NCI-H460 (cell line): Measurements from ENCODE around the gene RAB9A. TPM values are rescaled to one million over a fixed set of nuclear protein-coding genes. Genes with fewer than 3 reads are reported as not detected.
"Not testable (repeated sequence)": the region's sequence is repeated elsewhere in the genome, so short reads cannot be mapped to it uniquely, and the experiment has no call there.

Source experiments
- DNase-seq: peaks from one replicate; pipeline ENCODE4 v3.0.0-alpha.2; 2016; ENCODE audit warnings: low read depth; ENCODE audit errors: extremely low read depth
- total RNA-seq: library from RNA; depleted of rRNA; stranded (reverse); fragments of >200 nt; shearing (Covaris generic); gene quantifications from 2 replicates; pipeline ENCODE4 v1.2.3, GENCODE V29; 2014

Gene RAB9A
- total RNA-seq, 1 experiment from 2014 or later = 35.9 TPM

DNA sequence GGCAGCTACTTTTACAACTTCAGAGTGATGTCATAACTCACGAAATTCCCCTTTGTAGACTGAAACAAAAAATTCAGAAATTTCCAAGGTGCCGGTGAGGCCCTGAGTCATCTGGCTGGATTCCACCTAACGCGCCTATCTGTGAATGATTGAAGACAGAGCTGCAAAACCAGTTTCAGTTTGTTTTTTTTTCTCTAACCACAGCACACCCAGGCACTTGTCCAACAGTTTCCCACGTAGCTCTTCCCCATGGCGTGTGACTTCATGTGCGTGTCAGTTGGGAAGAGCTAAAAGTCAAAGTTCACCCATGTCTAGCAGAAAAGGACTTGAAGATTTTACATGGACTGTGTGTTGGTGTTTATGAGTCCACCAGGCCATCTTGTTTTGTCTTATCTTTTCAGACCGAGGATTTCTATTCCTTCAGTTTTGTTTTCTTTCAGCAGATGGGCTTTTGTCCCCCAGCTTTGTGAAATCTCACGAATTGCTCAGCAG, 19.6 kb upstream of the RAB9A start:
- DNase-seq = peak; percentile 52

DNA sequence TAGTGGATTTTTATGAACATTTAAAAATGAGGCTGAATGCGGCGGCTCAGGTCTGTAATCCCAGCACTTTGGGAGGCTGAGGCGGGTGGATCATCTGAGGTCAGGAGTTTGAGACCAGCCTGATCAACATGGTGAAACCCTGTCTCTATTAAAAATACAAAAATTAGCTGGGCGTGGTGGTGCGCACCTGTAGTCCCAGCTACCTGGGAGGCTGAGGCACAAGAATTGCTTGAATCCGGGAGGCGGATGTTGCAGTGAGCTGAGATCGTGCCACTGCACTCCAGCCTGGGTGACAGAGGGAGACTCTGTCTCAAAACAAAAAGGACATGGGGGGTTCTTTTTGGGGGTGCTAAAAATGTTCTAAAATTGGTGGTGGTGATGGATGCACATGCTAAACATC, 19.2 kb upstream of the RAB9A start:
- DNase-seq = not testable (repeated sequence)

DNA sequence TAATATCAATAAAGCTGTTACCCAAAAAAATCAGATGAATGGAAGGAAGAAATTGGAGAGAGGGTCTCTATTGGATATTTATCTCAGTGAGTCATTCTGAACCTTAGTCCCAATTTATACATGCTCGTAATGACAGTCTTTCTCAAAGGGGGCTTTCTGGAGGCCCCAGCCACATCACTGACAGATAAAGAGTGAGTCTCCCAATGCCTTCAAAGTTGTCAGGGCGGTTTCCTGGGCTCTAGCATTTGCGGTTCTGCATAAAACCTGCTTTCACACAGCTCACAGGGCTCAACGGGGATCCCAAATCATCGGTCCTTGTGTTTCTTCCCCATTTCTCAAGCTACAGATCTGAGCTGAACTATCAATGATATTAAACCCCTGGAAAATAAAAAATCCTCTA, 18.7 kb upstream of the RAB9A start:
- DNase-seq = no peak

DNA sequence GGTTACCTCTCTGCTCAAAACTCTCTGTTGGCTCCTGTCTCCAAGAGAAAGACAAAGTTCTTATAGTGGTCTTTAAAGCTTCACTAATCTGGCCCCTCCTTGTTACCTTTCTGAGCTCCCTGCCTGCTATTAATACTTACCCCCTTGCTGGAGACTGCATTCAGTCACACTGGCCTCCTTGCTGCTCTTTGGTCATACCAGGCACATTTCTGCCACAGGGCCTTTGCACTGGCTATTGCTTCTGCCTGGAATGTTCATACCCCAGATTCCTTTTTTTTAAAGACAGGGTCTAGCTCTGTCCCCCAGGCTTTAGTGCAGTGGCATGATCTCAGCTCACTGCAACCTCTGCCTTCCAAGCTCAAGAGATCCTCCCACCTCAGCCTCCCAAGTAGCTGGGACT, 15.9 kb upstream of the RAB9A start:
- DNase-seq = no peak

GRCh38 chrX:13676885-13677284, 12.0 kb upstream of the RAB9A start:
- no peak for DNase-seq

- DNase-seq = not testable (repeated sequence)
These were observed 9.2 kb upstream of the RAB9A start for GRCh38 chrX:13679700-13680099.

GRCh38 chrX:13681595-13681994, 7.3 kb upstream of the RAB9A start:
- no peak for DNase-seq

DNA sequence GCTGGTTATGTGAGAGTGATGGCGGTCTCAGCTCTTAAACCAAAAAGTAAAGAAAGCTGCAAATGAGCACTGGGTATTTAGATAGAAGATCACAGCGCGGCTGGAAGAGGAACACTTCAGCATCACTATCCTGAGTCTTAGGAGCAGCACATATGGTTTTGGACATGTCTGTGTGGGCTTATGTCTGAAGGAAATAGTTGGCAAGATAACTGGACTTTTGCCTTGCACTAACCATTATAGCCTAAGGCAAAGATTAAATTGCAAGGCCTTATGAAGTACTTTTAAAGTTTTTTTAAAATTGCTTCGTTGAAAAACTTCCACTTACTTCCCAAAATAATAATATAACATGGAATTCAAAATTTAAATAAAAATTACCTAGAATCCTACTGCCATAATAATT, 4.6 kb upstream of the RAB9A start:
- DNase-seq = no peak

GRCh38 chrX:13685126-13685763, 3.7 kb upstream of the RAB9A start:
- DNase-seq = no peak

- no peak for DNase-seq
These were observed 1.7 kb upstream of the RAB9A start for GRCh38 chrX:13687203-13687602.

- no peak for DNase-seq
These were observed 457 bp upstream of the RAB9A start for GRCh38 chrX:13688384-13688957.

DNA sequence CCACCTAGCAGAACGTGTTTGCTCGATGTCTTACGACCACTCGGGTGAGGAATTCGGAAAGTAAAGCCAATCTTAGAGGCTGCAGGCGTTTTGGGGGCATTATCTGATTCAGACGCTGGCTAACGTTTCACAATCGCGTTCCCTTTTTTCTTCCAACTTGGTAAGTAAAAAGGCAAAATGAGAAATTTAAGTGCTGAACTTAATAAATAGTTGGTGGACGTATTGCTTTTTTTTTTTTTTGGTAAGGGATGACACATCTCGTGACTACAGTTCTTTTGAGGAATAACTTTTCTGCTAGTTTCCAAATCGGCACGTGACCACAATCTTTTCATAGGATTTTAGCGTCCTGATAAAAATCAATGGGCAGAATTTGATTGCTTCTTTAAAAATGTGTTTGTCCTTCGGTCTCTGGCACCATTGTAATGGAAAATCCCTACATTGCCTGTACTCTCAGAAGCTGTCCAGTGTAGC, 848 bp downstream of the RAB9A start:
- no peak for DNase-seq

GRCh38 chrX:13690836-13691235, 1.9 kb downstream of the RAB9A start:
- no peak for DNase-seq

GRCh38 chrX:13691841-13692371, 3.0 kb downstream of the RAB9A start:
- DNase-seq = no peak

GRCh38 chrX:13692771-13693231, 3.9 kb downstream of the RAB9A start:
- DNase-seq = no peak

DNA sequence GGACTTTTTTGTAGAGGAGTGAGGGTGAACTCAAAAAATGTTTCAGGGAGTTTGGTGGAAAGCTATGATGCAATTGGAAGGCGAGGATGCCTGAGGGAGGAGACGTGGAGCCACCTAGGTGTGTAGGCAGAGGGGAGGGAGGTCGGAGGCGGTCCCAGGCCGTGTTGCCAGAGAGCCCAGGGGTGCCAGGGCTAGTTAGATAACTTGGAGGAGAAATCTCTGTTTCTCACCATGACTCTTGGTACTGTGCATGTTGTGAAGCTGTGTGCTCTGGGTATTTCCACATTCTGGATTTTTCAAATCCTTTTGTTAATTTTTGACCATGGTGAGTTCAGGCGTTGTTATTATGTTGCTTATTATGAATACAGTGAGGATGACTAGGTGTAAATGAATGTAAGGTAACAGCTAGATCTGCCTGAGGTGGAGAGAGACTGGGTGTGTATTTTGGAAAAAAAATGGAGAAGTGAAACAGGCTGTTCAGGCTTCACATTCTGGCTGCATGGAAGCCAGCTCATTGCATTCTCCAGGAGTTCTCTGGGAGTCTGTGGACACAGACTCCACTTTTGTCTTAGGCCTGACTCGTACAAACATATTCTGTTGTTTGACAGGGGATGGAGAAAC, 4.5 kb downstream of the RAB9A start:
- DNase-seq = no peak

DNA sequence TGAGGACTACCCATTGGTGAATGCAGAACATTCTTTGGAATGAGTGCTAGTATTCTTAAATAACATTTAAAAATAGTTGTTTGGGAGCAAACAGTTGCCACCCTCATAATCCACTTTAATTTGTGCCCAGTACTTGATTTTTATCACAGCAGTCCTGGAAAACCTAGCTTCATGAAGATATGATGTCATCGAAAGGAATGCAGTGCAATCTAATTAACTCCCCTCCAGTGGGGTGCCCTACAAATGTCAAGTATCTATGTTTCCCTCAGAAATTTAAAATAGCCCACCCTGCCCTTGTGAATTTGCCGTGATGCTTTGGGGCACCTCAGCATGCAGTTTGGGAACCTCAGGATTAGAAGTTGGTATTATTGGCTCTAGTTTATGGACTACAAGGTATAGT, 5.4 kb downstream of the RAB9A start:
- no peak for DNase-seq

- no peak for DNase-seq
These were observed 6.1 kb downstream of the RAB9A start for GRCh38 chrX:13694983-13695382.

GRCh38 chrX:13695601-13696115, 6.7 kb downstream of the RAB9A start:
- no peak for DNase-seq

DNA sequence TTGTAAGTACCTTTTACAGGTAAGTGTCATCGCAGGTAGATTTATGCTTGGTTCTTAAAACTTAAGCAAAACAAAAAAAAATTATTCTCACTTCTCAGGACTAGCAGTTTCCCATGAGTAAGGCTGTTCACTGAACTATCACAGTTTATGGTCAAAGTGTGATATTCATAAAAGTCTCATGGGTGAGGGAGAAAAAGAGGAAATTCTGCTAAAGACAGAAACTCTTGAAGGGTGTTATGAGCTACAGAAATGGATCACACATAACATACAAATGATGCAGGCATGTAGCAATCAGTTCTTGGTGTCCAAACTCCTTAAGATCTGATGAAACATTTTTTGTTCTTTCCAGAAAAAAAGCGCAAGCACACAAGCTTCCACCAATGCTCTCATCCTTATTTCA, 8.5 kb downstream of the RAB9A start:
- DNase-seq = no peak

DNA sequence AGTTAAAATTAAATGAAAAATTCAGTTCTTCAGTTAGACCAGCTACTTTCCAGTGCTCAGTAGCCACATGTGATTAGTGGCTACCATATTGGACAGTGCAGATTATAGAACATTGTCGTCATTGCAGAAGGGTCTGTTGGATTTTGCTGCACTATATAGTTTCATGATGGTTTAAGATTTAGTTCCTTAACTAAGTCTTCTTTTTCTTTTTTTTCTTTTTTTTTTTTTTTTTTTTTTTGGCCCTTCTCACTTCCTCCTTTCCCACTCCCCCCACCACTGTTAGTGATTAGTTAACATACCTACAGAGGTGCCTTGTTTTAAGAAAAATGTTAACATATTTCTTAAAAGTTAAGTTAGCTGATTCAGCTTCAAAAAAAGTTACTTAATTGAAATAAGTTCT, 9.0 kb downstream of the RAB9A start:
- DNase-seq = no peak

GRCh38 chrX:13698432-13698831, 9.5 kb downstream of the RAB9A start:
- no peak for DNase-seq
